Subcutaneous adipose tissue (tissue), 4 donors: Measurements from ENCODE around the gene DIP2A. TPM values are rescaled to one million over a fixed set of nuclear protein-coding genes. Genes with fewer than 3 reads are reported as not detected.

Experiments used
- CTCF ChIP-seq: fragments of 450-650 bp; IDR thresholded peaks from one replicate; pipeline ENCODE4 v1.5.1; 2016; ENCODE audit warnings: low read depth, mild to moderate bottlenecking, control low read depth, antibody characterized with exemption, moderate library complexity
- small RNA-seq: library from RNA; depleted of rRNA; stranded (forward); fragments of <200 nt; gene quantifications from one replicate; pipeline ENCODE3, GENCODE V24; 2016
- total RNA-seq, 4 donors: library from RNA; depleted of rRNA; stranded (reverse); fragments of >200 nt; gene quantifications; one replicate each; pipeline ENCODE4 v1.1.0, GENCODE V29; 2016

The DIP2A gene
- total RNA-seq, 4 donors from 2014 or later: 29.2 to 54.8 (median 44.4) TPM

- no peak for TF ChIP-seq CTCF
Observed at GRCh38 chr21:46610018-46610701, 151.5 kb downstream of the DIP2A start.

- TF ChIP-seq CTCF: no peak
Observed at GRCh38 chr21:46613391-46613790, 154.7 kb downstream of the DIP2A start.

GRCh38 chr21:46616050-46616449 is 157.4 kb downstream of the DIP2A start:
- no peak for TF ChIP-seq CTCF

- no peak for TF ChIP-seq CTCF
Observed at GRCh38 chr21:46616656-46617055, 158.0 kb downstream of the DIP2A start.

- no peak for TF ChIP-seq CTCF
Observed at GRCh38 chr21:46617267-46618051, 158.8 kb downstream of the DIP2A start.

- no peak for TF ChIP-seq CTCF
Observed at GRCh38 chr21:46618738-46619379, 160.2 kb downstream of the DIP2A start.

Small RNA genes within 50 kb of the gene (small RNA-seq; reads per million reads assigned to genes)
- gene RNU6-396P: not detected

Other genes starting within 250 kb of the DIP2A start
- gene LSS, start 230.1 kb upstream of the DIP2A start, total RNA-seq: 100 to 1,000 TPM in 3 of 4 donors, 10 to 100 TPM in 1; 46.5 to 194 (median 141) TPM
- 100 to 1,000 TPM in 2 of 4 donors, 10 to 100 TPM in 2; 55.3 to 170 (median 95.2) TPM for gene MCM3AP, start 173.3 kb upstream of the DIP2A start, total RNA-seq
- gene YBEY, start 172.5 kb upstream of the DIP2A start, total RNA-seq: 10 to 100 TPM; 16.3 to 19.4 (median 17.9) TPM
- 1 to 10 TPM in 3 of 4 donors, not detected in 1; 1.2 to 2.9 (median 1.5) TPM for gene C21orf58, start 135.0 kb upstream of the DIP2A start, total RNA-seq
- 10 to 100 TPM; 20.6 to 43.0 (median 25.5) TPM for gene PCNT, start 134.7 kb upstream of the DIP2A start, total RNA-seq
- gene S100B, start 146.2 kb downstream of the DIP2A start, total RNA-seq: 100 to 1,000 TPM; 143 to 298 (median 168) TPM
- 100 to 1,000 TPM in 1 of 4 donors, 10 to 100 TPM in 3; 68.0 to 136 (median 96.6) TPM for gene PRMT2, start 176.8 kb downstream of the DIP2A start, total RNA-seq